ENCODE results near the gene NHLRC4. TPM values are rescaled to one million over a fixed set of nuclear protein-coding genes. Genes with fewer than 3 reads are reported as not detected.

Gene NHLRC4
- total RNA-seq, 2 donors from 2014 or later = 1.1 TPM

- 0% methylated on average over 46 to 107 of the region's 107 CpGs for WGBS, 2 experiments (ENCODE audit: insufficient coverage in 1 of 2, insufficient read length in 1 of 2)
- Histone ChIP-seq H3K9ac (ENCODE audit: extremely low read depth, low read length, poor library complexity, severe bottlenecking) (peak overlapping the region; percentile 87), H3K4me3 (ENCODE audit: low read length) (peak overlapping the region; percentile 85), H3K4me1 (ENCODE audit: control insufficient read depth, insufficient read depth, low read length) (no peaks in the 10 kb centered on the region), H3K36me3 (ENCODE audit: control insufficient read depth, insufficient read depth, low read length) (no peaks in the 10 kb centered on the region), H3K27me3 (ENCODE audit: control insufficient read depth, insufficient read depth, low read length, poor library complexity, severe bottlenecking) (peaks cover 21% of the 10 kb centered on the region), H3K9me3 (ENCODE audit: control insufficient read depth, low read length) (no peaks in the 10 kb centered on the region), H3K27ac (ENCODE audit: low read depth, low read length) (peak overlapping the region; percentile 93)
- Mint-ChIP-seq H3K4me3 (peak overlapping the region; percentile 89), H3K27ac (peak overlapping the region; percentile 100), H3K4me1 (peaks cover 10% of the 10 kb centered on the region), H3K36me3 (ENCODE audit: low read depth) (peaks cover 6% of the 10 kb centered on the region), H3K9me3 (no peaks in the 10 kb centered on the region), H3K27me3 (ENCODE audit: insufficient read depth) (peaks cover 37% of the 10 kb centered on the region)
- TF ChIP-seq, protein P1, sequence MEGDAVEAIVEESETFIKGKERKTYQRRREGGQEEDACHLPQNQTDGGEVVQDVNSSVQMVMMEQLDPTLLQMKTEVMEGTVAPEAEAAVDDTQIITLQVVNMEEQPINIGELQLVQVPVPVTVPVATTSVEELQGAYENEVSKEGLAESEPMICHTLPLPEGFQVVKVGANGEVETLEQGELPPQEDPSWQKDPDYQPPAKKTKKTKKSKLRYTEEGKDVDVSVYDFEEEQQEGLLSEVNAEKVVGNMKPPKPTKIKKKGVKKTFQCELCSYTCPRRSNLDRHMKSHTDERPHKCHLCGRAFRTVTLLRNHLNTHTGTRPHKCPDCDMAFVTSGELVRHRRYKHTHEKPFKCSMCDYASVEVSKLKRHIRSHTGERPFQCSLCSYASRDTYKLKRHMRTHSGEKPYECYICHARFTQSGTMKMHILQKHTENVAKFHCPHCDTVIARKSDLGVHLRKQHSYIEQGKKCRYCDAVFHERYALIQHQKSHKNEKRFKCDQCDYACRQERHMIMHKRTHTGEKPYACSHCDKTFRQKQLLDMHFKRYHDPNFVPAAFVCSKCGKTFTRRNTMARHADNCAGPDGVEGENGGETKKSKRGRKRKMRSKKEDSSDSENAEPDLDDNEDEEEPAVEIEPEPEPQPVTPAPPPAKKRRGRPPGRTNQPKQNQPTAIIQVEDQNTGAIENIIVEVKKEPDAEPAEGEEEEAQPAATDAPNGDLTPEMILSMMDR (conservative IDR thresholded peaks at IDR 0.05) = no peak
- peak; percentile 99 for DNase-seq
Observed at GRCh38 chr16:588889-589657, 22.3 kb downstream of the NHLRC4 start.

DNA sequence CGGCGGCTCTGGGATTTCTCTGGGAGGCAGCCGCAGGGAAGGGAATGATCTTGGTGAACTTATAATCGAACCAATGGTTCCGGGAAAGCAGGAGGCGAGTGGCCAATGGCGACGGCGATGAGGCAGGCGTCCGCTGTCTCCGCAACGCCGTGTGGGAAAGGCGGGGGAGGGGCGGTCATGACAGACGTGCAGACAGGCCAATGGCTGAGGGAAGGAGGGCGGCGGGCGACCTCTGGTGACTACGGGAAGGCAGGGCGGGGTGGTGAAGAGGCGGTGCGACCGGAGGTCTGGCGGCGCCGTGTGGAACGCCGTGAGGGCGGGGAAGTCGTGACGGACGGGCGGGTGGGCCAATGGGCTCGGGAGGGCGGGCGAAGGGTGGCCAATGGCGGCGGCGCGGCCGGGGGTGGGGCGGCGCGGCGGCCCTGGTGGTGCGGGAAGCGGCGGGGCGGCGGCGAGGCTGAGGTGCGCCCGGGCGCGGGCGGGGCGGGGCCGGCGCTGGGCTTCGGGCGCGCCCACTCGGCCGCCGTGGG, 22.9 kb downstream of the NHLRC4 start, which contains the start of gene RAB40C:
RAB40C (plus strand) TSS at position 409 of the 530 bp plus-strand sequence. CDS start 226 bp downstream, outside the sequence.
- Mint-ChIP-seq H3K4me3 (peak within 1 kb of the TSS; percentile 89), H3K4me1 (peaks cover 10% of the 10 kb centered on the region), H3K36me3 (ENCODE audit: low read depth) (peaks cover 8% of the 10 kb centered on the region), H3K27ac (peak within 1 kb of the TSS; percentile 100), H3K27me3 (ENCODE audit: insufficient read depth) (peaks cover 37% of the 10 kb centered on the region), H3K9me3 (no peaks in the 10 kb centered on the region)
- peak; percentile 99 for DNase-seq
- TF ChIP-seq, protein P1 (conservative IDR thresholded peaks at IDR 0.05) = no peak
- Histone ChIP-seq H3K4me1 (ENCODE audit: control insufficient read depth, insufficient read depth, low read length) (no peaks in the 10 kb centered on the region), H3K27me3 (ENCODE audit: control insufficient read depth, insufficient read depth, low read length, poor library complexity, severe bottlenecking) (peaks cover 21% of the 10 kb centered on the region), H3K9me3 (ENCODE audit: control insufficient read depth, low read length) (no peaks in the 10 kb centered on the region), H3K4me3 (ENCODE audit: low read length) (peak within 1 kb of the TSS; percentile 87), H3K36me3 (ENCODE audit: control insufficient read depth, insufficient read depth, low read length) (no peaks in the 10 kb centered on the region), H3K9ac (ENCODE audit: extremely low read depth, low read length, poor library complexity, severe bottlenecking) (peak within 1 kb of the TSS; percentile 87), H3K27ac (ENCODE audit: low read depth, low read length) (peak within 1 kb of the TSS; percentile 93)
- WGBS, 2 experiments (ENCODE audit: insufficient coverage in 1 of 2, insufficient read length in 1 of 2) = 0 to 2% methylated on average over 10 to 66 of the region's 67 CpGs

- Mint-ChIP-seq H3K4me1 (peaks cover 10% of the 10 kb centered on the region), H3K36me3 (ENCODE audit: low read depth) (peaks cover 8% of the 10 kb centered on the region), H3K27me3 (ENCODE audit: insufficient read depth) (peaks cover 36% of the 10 kb centered on the region), H3K4me3 (peak overlapping the region; percentile 89), H3K9me3 (no peaks in the 10 kb centered on the region), H3K27ac (peak overlapping the region; percentile 40)
- TF ChIP-seq, protein P1 (conservative IDR thresholded peaks at IDR 0.05) = no peak
- no peaks in the 10 kb centered on the region for H3K36me3 ChIP-seq (ENCODE audit: control insufficient read depth, insufficient read depth, low read length)
- no peak overlapping the region for H3K27ac ChIP-seq (ENCODE audit: low read depth, low read length)
- 2% methylated on average over 36 to 71 of the region's 71 CpGs for WGBS, 2 experiments (ENCODE audit: insufficient coverage in 1 of 2, insufficient read length in 1 of 2)
- H3K27me3 ChIP-seq (ENCODE audit: control insufficient read depth, insufficient read depth, low read length, poor library complexity, severe bottlenecking) = peaks cover 21% of the 10 kb centered on the region
- no peaks in the 10 kb centered on the region for H3K4me1 ChIP-seq (ENCODE audit: control insufficient read depth, insufficient read depth, low read length)
- peak overlapping the region; percentile 87 for H3K4me3 ChIP-seq (ENCODE audit: low read length)
- no peaks in the 10 kb centered on the region for H3K9me3 ChIP-seq (ENCODE audit: control insufficient read depth, low read length)
- peak; percentile 65 for DNase-seq
- peak overlapping the region; percentile 53 for H3K9ac ChIP-seq (ENCODE audit: extremely low read depth, low read length, poor library complexity, severe bottlenecking)
Observed at GRCh38 chr16:590188-590814, 23.5 kb downstream of the NHLRC4 start.
